Stimulated activated naive CD8-positive, alpha-beta T cell treated with anti-CD3 and anti-CD28 coated beads, Interleukin-15, amount 100 ng/mL, for 72 hours (primary cell): ENCODE measurements around the gene TMEM72.
A peak's percentile ranks its signal among the peaks of the same experiment; 100 is the strongest.

ENCODE experiments used
- ATAC-seq: fragments of 150-1000 bp; cut with Tn5 transposase; 2 replicates; pipeline ENCODE4 v1.10.0; 2021; ENCODE audit warnings: mild to moderate bottlenecking, moderate library complexity
- DNase-seq, 2 donors: peaks; one replicate each; pipeline ENCODE4 v3.0.0; 2021 to 2022
- H3K27ac Mint-ChIP-seq, 2 donors: one replicate each; pipeline ENCODE4 v1.8.0; 2022; ENCODE audit warnings: mild to moderate bottlenecking in 2 of 2, mixed read lengths in 2 of 2, moderate library complexity in 2 of 2
- H3K27me3 Mint-ChIP-seq: one replicate; pipeline ENCODE4 v1.8.0; 2022; ENCODE audit warnings: mixed read lengths
- H3K4me1 Mint-ChIP-seq: one replicate; pipeline ENCODE4 v1.8.0; 2022; ENCODE audit warnings: mild to moderate bottlenecking, mixed read lengths
- H3K4me3 Mint-ChIP-seq, 2 donors: one replicate each; pipeline ENCODE4 v1.8.0; 2022; ENCODE audit warnings: mild to moderate bottlenecking in 2 of 2, mixed read lengths in 2 of 2, moderate library complexity in 1 of 2
- H3K9me3 Mint-ChIP-seq, 2 donors: one replicate each; pipeline ENCODE4 v1.8.0; 2022; ENCODE audit warnings: mixed read lengths in 2 of 2

TMEM72 gene

GRCh38 chr10:44949915-44950314 lies 38.8 kb downstream of the TMEM72 start:
- H3K4me1 Mint-ChIP-seq = peaks cover 12% of the 10 kb centered on the region
- ATAC-seq = no peak
- H3K27me3 Mint-ChIP-seq = no peaks in the 10 kb centered on the region
- H3K27ac Mint-ChIP-seq = no peak overlapping the region
- peaks cover 12% of the 10 kb centered on the region in 2 donors for H3K9me3 Mint-ChIP-seq
- no peak overlapping the region for H3K4me3 Mint-ChIP-seq
- DNase-seq = no peak

- H3K9me3 Mint-ChIP-seq = peaks cover 5 to 6% of the 10 kb centered on the region in 2 donors
- no peak for DNase-seq
Observed at GRCh38 chr10:44950326-44951225, 39.4 kb downstream of the TMEM72 start.

GRCh38 chr10:44951576-44952226 lies 40.6 kb downstream of the TMEM72 start:
- Mint-ChIP-seq H3K9me3 (no peaks in the 10 kb centered on the region), H3K27ac (no peak overlapping the region), H3K4me1 (peaks cover 18% of the 10 kb centered on the region), H3K27me3 (no peaks in the 10 kb centered on the region), H3K4me3 (no peak overlapping the region)
- DNase-seq = no peak
- ATAC-seq = no peak

More at GRCh38 chr10:44950326-44951225, 39.4 kb downstream of the TMEM72 start:
- H3K4me3 Mint-ChIP-seq = no peak overlapping the region
- ATAC-seq = no peak
- no peaks in the 10 kb centered on the region for H3K27me3 Mint-ChIP-seq
- H3K4me1 Mint-ChIP-seq = peaks cover 12% of the 10 kb centered on the region
- H3K27ac Mint-ChIP-seq = peak overlapping the region in 1 of 2 donors; percentile 65

GRCh38 chr10:44952779-44953231 lies 41.7 kb downstream of the TMEM72 start:
- no peak overlapping the region for H3K27ac Mint-ChIP-seq

GRCh38 chr10:44954042-44954441 lies 42.9 kb downstream of the TMEM72 start:
- no peak overlapping the region for H3K27ac Mint-ChIP-seq
- H3K4me1 Mint-ChIP-seq = peaks cover 32% of the 10 kb centered on the region
- H3K9me3 Mint-ChIP-seq = no peaks in the 10 kb centered on the region
- H3K4me3 Mint-ChIP-seq = no peak overlapping the region
- ATAC-seq (no peak), DNase-seq (no peak)
- H3K27me3 Mint-ChIP-seq = no peaks in the 10 kb centered on the region

More at GRCh38 chr10:44952779-44953231, 41.7 kb downstream of the TMEM72 start:
- no peaks in the 10 kb centered on the region for H3K9me3 Mint-ChIP-seq
- no peaks in the 10 kb centered on the region for H3K27me3 Mint-ChIP-seq
- H3K4me3 Mint-ChIP-seq = no peak overlapping the region
- peaks cover 29% of the 10 kb centered on the region for H3K4me1 Mint-ChIP-seq
- ATAC-seq (no peak), DNase-seq (no peak)

- H3K27ac Mint-ChIP-seq = no peak overlapping the region
- ATAC-seq = no peak
- DNase-seq = no peak
- peaks cover 35% of the 10 kb centered on the region for H3K4me1 Mint-ChIP-seq
- H3K9me3 Mint-ChIP-seq = no peaks in the 10 kb centered on the region
- no peak overlapping the region for H3K4me3 Mint-ChIP-seq
- H3K27me3 Mint-ChIP-seq = no peaks in the 10 kb centered on the region
Observed at GRCh38 chr10:44954962-44955361, 43.8 kb downstream of the TMEM72 start.

GRCh38 chr10:44955413-44956070 lies 44.4 kb downstream of the TMEM72 start:
- no peak for DNase-seq
- Mint-ChIP-seq H3K9me3 (no peaks in the 10 kb centered on the region), H3K4me3 (no peak overlapping the region), H3K27me3 (peaks cover 5% of the 10 kb centered on the region), H3K4me1 (peaks cover 38% of the 10 kb centered on the region), H3K27ac (peak overlapping the region in 1 of 2 donors; percentile 42)
- no peak for ATAC-seq

GRCh38 chr10:44956226-44956625 lies 45.1 kb downstream of the TMEM72 start:
- H3K4me1 Mint-ChIP-seq = peaks cover 39% of the 10 kb centered on the region
- H3K27me3 Mint-ChIP-seq = peaks cover 8% of the 10 kb centered on the region
- no peak overlapping the region for H3K4me3 Mint-ChIP-seq
- DNase-seq (no peak), ATAC-seq (no peak)
- no peaks in the 10 kb centered on the region for H3K9me3 Mint-ChIP-seq
- no peak overlapping the region for H3K27ac Mint-ChIP-seq

GRCh38 chr10:44956717-44957706 lies 45.9 kb downstream of the TMEM72 start:
- Mint-ChIP-seq H3K9me3 (no peaks in the 10 kb centered on the region), H3K27ac (no peak overlapping the region), H3K4me3 (no peak overlapping the region), H3K27me3 (peaks cover 8% of the 10 kb centered on the region), H3K4me1 (peaks cover 39% of the 10 kb centered on the region)
- DNase-seq = no peak
- ATAC-seq = no peak

- Mint-ChIP-seq H3K4me1 (peaks cover 45% of the 10 kb centered on the region), H3K27ac (no peak overlapping the region)
- no peak for ATAC-seq
Observed at GRCh38 chr10:44958196-44958897, 47.2 kb downstream of the TMEM72 start.

GRCh38 chr10:44958898-44959246 lies 47.7 kb downstream of the TMEM72 start:
- peaks cover 8% of the 10 kb centered on the region for H3K27me3 Mint-ChIP-seq
- ATAC-seq = no peak
- no peaks in the 10 kb centered on the region for H3K9me3 Mint-ChIP-seq
- peak overlapping the region in 1 of 2 donors; percentile 81 for H3K27ac Mint-ChIP-seq
- DNase-seq = no peak
- H3K4me1 Mint-ChIP-seq = peaks cover 45% of the 10 kb centered on the region
- peak overlapping the region; percentile 73 to 83 for H3K4me3 Mint-ChIP-seq

More at GRCh38 chr10:44958196-44958897, 47.2 kb downstream of the TMEM72 start:
- no peaks in the 10 kb centered on the region for H3K9me3 Mint-ChIP-seq
- H3K27me3 Mint-ChIP-seq = peaks cover 8% of the 10 kb centered on the region
- H3K4me3 Mint-ChIP-seq = peak overlapping the region; percentile 73 to 83
- DNase-seq = no peak

- DNase-seq = peak; percentile 89 to 91
- peaks cover 45% of the 10 kb centered on the region for H3K4me1 Mint-ChIP-seq
Observed at GRCh38 chr10:44959247-44960087, 48.3 kb downstream of the TMEM72 start, which contains the start of gene RASSF4. RASSF4 (plus strand) TSS chr10:44959802; CDS start chr10:44970203, 10,401 bp downstream.

GRCh38 chr10:44960088-44960460 lies 48.9 kb downstream of the TMEM72 start:
- no peak for ATAC-seq
- Mint-ChIP-seq H3K4me3 (peak overlapping the region; percentile 73 to 83), H3K27ac (no peak overlapping the region), H3K4me1 (peaks cover 50% of the 10 kb centered on the region), H3K9me3 (no peaks in the 10 kb centered on the region), H3K27me3 (peaks cover 8% of the 10 kb centered on the region)
- no peak for DNase-seq

More at GRCh38 chr10:44959247-44960087, 48.3 kb downstream of the TMEM72 start, which contains the start of gene RASSF4:
- H3K4me3 Mint-ChIP-seq = peak within 1 kb of the TSS; percentile 73 to 83
- ATAC-seq = peak; percentile 99
- H3K9me3 Mint-ChIP-seq = no peaks in the 10 kb centered on the region
- H3K27me3 Mint-ChIP-seq = peaks cover 8% of the 10 kb centered on the region
- peak within 1 kb of the TSS; percentile 81 to 92 for H3K27ac Mint-ChIP-seq
